Measurements from ENCODE around the gene UBR4. TPM values are rescaled to one million over a fixed set of nuclear protein-coding genes. Genes with fewer than 3 reads are reported as not detected.

The UBR4 gene
- total and polyA plus RNA-seq, 2 experiments from 2014 or later = 140 to 175 TPM

- H3K27ac ChIP-seq = peak overlapping the region; percentile 65
- 96% methylated on average over 20 of the region's 21 CpGs for WGBS (ENCODE audit: low lambda C conversion rate, missing lambda C conversion rate)
- H4K20me1 ChIP-seq (ENCODE audit: insufficient read depth, poor library complexity, severe bottlenecking) = peaks cover 3% of the 10 kb centered on the region
- TF ChIP-seq CTCF (IDR thresholded peaks at IDR 0.05; ENCODE audit: poor library complexity) = no peak
- no peak for TF ChIP-seq EZH2phosphoT487 (IDR thresholded peaks at IDR 0.05; ENCODE audit: low read depth, severe bottlenecking, unreplicated experiment)
- TF ChIP-seq EZH2 (IDR thresholded peaks at IDR 0.05; ENCODE audit: borderline replicate concordance) = no peak
- H3K79me2 ChIP-seq = peaks cover 3% of the 10 kb centered on the region
- H3K27me3 ChIP-seq = no peaks in the 10 kb centered on the region
- no peak overlapping the region for H3K4me2 ChIP-seq
- H3K9me2 ChIP-seq (replicated peaks; ENCODE audit: insufficient read depth) = no peaks in the 10 kb centered on the region
- no peaks in the 10 kb centered on the region for H3K9me3 ChIP-seq (ENCODE audit: low read depth)
- H3K4me1 ChIP-seq (ENCODE audit: insufficient read depth) = peaks cover 20% of the 10 kb centered on the region
- no peak for DNase-seq (ENCODE audit: low spot score)
- H2AFZ ChIP-seq = no peak overlapping the region
- no peak overlapping the region for H3K4me3 ChIP-seq
- H3K36me3 ChIP-seq (replicated peaks; ENCODE audit: insufficient read depth, low read depth) = no peaks in the 10 kb centered on the region
Measured at GRCh38 chr1:19086176-19086875, 123.7 kb downstream of the UBR4 start.

GRCh38 chr1:19084206-19084738 is 125.8 kb downstream of the UBR4 start:
- Histone ChIP-seq H4K20me1 (ENCODE audit: insufficient read depth, poor library complexity, severe bottlenecking) (peaks cover 3% of the 10 kb centered on the region), H3K4me3 (no peak overlapping the region), H3K4me1 (ENCODE audit: insufficient read depth) (peaks cover 29% of the 10 kb centered on the region), H3K27ac (no peak overlapping the region), H3K4me2 (no peak overlapping the region), H3K27me3 (no peaks in the 10 kb centered on the region), H3K79me2 (no peaks in the 10 kb centered on the region), H3K9me3 (ENCODE audit: low read depth) (no peaks in the 10 kb centered on the region), H3K36me3 (replicated peaks; ENCODE audit: insufficient read depth, low read depth) (no peaks in the 10 kb centered on the region), H3K9me2 (replicated peaks; ENCODE audit: insufficient read depth) (no peaks in the 10 kb centered on the region), H2AFZ (no peak overlapping the region)
- TF ChIP-seq EZH2phosphoT487 (IDR thresholded peaks at IDR 0.05; ENCODE audit: low read depth, severe bottlenecking, unreplicated experiment) = no peak
- 93% methylated on average over 19 of the region's 20 CpGs for WGBS (ENCODE audit: low lambda C conversion rate, missing lambda C conversion rate)
- no peak for DNase-seq (ENCODE audit: low spot score)

GRCh38 chr1:19083081-19083480 is 127.0 kb downstream of the UBR4 start:
- H3K27ac ChIP-seq = no peak overlapping the region
- H3K9me3 ChIP-seq (ENCODE audit: low read depth) = no peaks in the 10 kb centered on the region
- H3K36me3 ChIP-seq (replicated peaks; ENCODE audit: insufficient read depth, low read depth) = no peaks in the 10 kb centered on the region
- H4K20me1 ChIP-seq (ENCODE audit: insufficient read depth, poor library complexity, severe bottlenecking) = peaks cover 3% of the 10 kb centered on the region
- no peak overlapping the region for H2AFZ ChIP-seq
- DNase-seq (ENCODE audit: low spot score) = no peak
- H3K79me2 ChIP-seq = no peaks in the 10 kb centered on the region
- no peak overlapping the region for H3K4me3 ChIP-seq
- no peak overlapping the region for H3K4me2 ChIP-seq
- TF ChIP-seq EZH2phosphoT487 (IDR thresholded peaks at IDR 0.05; ENCODE audit: low read depth, severe bottlenecking, unreplicated experiment) (no peak), EZH2 (IDR thresholded peaks at IDR 0.05; ENCODE audit: borderline replicate concordance) (no peak), CTCF (IDR thresholded peaks at IDR 0.05; ENCODE audit: poor library complexity) (no peak)
- no peaks in the 10 kb centered on the region for H3K27me3 ChIP-seq
- no peaks in the 10 kb centered on the region for H3K9me2 ChIP-seq (replicated peaks; ENCODE audit: insufficient read depth)
- peaks cover 26% of the 10 kb centered on the region for H3K4me1 ChIP-seq (ENCODE audit: insufficient read depth)
- WGBS (ENCODE audit: low lambda C conversion rate, missing lambda C conversion rate) = 80% methylated on average over 7 of the region's 7 CpGs

- TF ChIP-seq CTCF (IDR thresholded peaks at IDR 0.05; ENCODE audit: poor library complexity) (no peak), EZH2phosphoT487 (IDR thresholded peaks at IDR 0.05; ENCODE audit: low read depth, severe bottlenecking, unreplicated experiment) (no peak), EZH2 (IDR thresholded peaks at IDR 0.05; ENCODE audit: borderline replicate concordance) (no peak)
- H3K4me3 ChIP-seq = no peak overlapping the region
- 88% methylated on average over 21 of the region's 21 CpGs for WGBS (ENCODE audit: low lambda C conversion rate, missing lambda C conversion rate)
Measured at GRCh38 chr1:19081218-19081893, 128.7 kb downstream of the UBR4 start.

More at GRCh38 chr1:19081218-19081893, 128.7 kb downstream of the UBR4 start:
- no peaks in the 10 kb centered on the region for H3K9me3 ChIP-seq (ENCODE audit: low read depth)
- H3K27me3 ChIP-seq = no peaks in the 10 kb centered on the region
- H3K27ac ChIP-seq = peak overlapping the region; percentile 82
- DNase-seq (ENCODE audit: low spot score) = peak; percentile 50
- H3K4me1 ChIP-seq (ENCODE audit: insufficient read depth) = peaks cover 10% of the 10 kb centered on the region
- no peak overlapping the region for H3K4me2 ChIP-seq
- H3K79me2 ChIP-seq = no peaks in the 10 kb centered on the region
- no peaks in the 10 kb centered on the region for H3K9me2 ChIP-seq (replicated peaks; ENCODE audit: insufficient read depth)
- H4K20me1 ChIP-seq (ENCODE audit: insufficient read depth, poor library complexity, severe bottlenecking) = no peaks in the 10 kb centered on the region
- no peak overlapping the region for H2AFZ ChIP-seq
- no peaks in the 10 kb centered on the region for H3K36me3 ChIP-seq (replicated peaks; ENCODE audit: insufficient read depth, low read depth)
